Metanephros (tissue), 1 donor: ENCODE measurements around the gene BHLHE41. TPM values are rescaled to one million over a fixed set of nuclear protein-coding genes. Genes with fewer than 3 reads are reported as not detected.

Source experiments
- total RNA-seq: library from RNA; depleted of rRNA; stranded (reverse); fragments of >200 nt; gene quantifications from one replicate; pipeline ENCODE4 v1.2.3, GENCODE V29; 2014

Gene BHLHE41
- 1.8 TPM for total RNA-seq

DNA sequence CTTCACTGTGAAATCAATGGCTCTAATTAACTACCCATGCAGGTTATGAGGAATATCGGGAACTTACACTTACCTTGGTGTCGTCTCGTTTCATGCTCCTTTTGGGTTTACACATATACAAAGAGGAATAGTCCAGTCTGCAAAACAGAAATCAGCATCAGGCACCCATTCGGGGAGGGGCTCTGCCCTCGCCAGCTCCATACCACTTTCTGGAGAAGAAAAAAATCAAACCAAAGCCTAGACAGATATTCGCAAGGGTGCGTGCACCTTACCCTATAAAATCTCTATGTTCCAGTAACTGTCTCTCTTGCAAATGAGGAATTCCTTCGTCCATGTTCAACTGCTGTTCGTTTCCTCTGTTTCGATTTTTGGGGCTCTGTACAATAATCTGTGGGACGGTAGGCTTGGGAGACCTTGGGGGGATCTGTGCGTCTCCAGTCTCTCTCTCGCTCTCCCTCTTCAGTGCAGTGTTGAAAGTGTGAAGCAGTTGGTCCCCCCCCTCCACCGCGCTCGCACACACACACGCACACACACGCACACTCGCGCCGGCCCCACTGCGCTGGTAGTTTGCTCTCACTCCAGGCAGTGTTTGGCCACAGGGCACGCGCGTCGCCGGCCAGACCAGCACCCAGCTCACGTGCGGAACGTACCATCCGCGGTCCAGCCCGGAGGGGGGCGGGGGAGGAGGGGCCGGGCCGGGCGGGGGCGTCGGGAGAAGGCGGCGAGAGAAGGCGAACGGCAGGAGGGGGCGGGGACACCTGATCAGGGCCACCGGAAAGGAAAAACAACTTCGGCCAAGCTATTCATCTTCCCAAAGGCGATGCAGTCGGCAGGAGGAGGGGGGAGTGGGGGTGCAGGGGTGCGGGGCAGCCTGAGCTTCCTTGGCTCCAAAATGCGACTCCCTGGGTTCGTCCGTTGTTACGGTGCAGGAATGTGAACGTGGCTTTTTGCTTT, at the start of gene BHLHE41:
Gene BHLHE41 (minus strand): TSS at position 592 of the 954 bp plus-strand sequence. CDS start 258 bp downstream, at position 334.

Other genes with a start within 250 kb of the BHLHE41 start
- gene RASSF8, start 166.4 kb downstream of the BHLHE41 start, total RNA-seq = 46.0 TPM
- 46.1 TPM for gene SSPN, start 70.5 kb upstream of the BHLHE41 start, total RNA-seq